RWPE1 (cell line): Measurements from ENCODE around the gene CLSTN2.

Experiments
- CTCF ChIA-PET: fragments of 350-600 bp; sonication (Branson Sonifier 250); formaldehyde crosslinking; extraction: SDS; loops from one replicate; lab custom pipeline; 2021; lab: Yijun Ruan, JAX
- POLR2A ChIA-PET: fragments of 400-600 bp; formaldehyde crosslinking; extraction: SDS; loops from one replicate; lab custom pipeline; 2020; ENCODE audit warnings: antibody characterized with exemption; ENCODE audit not compliant: low non-redundant PET; lab: Yijun Ruan, JAX
- DNase-seq: peaks from one replicate; pipeline ENCODE4 v3.0.0; 2012; ENCODE audit warnings: low spot score
- H3K27ac ChIP-seq: fragments of 450-650 bp; 2 replicates; pipeline ENCODE4 v1.5.1; 2017
- CTCF ChIP-seq: fragments of 450-650 bp; conservative IDR thresholded peaks from 2 replicates; pipeline ENCODE4 v1.5.1; 2017; ENCODE audit warnings: low read depth, mild to moderate bottlenecking

The CLSTN2 gene

GRCh38 chr3:140446734-140447133 is 511.7 kb downstream of the CLSTN2 start:
- DNase-seq: no peak
- CTCF ChIA-PET: no interaction called here
- no peak overlapping the region for H3K27ac ChIP-seq
- no peak for TF ChIP-seq CTCF
- POLR2A ChIA-PET: no interaction called here

DNA sequence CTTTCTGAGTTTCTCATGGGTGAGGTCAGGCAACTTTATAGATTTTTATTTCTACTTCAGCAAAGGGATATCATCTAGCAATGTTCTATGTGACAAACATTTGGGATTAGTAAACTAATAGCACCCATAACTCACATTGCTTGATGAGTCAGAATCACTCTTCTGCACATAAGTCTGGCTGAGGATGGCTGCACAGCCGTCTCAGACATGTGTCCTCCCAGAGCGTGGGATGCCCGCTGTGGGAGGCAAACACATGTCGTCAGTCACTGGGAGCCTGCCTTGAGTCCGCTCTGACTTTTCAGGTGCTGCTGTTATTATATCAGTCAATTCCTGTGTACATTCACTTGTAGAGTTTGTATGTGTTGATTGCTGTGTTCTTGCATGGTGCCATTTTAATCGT is 512.2 kb downstream of the CLSTN2 start:
- POLR2A ChIA-PET: no interaction called here
- no peak for DNase-seq
- TF ChIP-seq CTCF: no peak
- H3K27ac ChIP-seq: no peak overlapping the region
- CTCF ChIA-PET: no interaction called here

DNA sequence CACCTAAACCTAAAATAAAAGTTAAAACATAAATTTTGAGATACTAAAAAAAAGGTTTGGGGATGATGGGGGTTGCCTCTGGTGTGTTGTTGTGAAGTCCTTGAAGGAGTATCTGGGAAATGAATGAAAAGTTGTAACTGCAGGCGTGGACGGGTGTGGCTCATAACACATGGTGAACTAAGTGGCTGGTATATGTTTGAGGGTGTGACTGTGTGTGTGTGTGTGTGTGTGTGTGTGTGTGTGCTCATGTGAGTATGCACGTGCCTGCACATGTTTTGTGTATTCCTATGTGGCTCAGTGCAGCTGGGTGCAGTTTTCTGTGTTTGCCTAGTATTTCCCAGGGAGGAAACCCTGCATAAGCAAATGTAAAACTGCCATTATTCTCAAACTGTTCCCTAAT is 513.0 kb downstream of the CLSTN2 start:
- CTCF ChIA-PET: no interaction called here
- POLR2A ChIA-PET: no interaction called here
- TF ChIP-seq CTCF: no peak
- H3K27ac ChIP-seq: no peak overlapping the region
- DNase-seq: no peak

DNA sequence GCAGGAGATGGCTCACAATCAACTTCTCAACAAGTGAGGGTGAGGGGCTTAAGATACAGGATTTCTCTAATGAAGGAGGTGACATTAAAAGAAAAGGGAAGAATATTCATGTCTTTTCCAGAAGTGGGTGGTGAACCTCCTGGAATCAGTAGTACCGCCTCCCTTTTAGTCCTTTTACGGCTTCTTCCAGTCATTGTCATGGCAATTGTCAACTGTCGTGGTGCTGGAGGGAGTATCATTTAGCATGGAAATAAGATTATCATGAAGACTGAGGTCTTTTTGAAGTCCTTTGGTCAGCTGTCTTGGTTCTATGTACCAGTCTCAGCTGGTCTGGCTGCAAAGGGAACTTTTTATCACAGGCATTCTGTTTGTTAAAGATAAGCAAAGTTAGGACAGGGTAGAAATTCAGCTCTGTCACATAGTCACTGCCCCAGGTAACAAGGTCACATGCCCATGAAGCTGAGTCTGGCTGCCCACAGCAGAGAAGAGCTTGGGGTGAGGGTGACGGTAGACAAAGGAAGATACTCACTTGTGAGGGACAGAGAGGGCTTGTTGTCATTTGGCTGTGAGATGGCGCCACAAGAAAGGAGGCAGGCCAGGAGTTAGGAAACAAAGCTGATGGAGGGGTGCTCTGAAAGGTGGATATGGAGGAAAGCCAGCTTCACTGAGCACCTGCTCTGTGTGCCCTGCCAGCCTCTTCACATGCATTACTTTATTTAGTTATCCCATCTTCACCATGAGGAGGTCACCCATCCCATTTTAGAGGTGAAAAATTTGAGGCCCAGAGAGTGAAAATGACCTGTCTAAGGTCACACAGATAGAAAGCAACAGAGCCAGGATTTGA is 514.6 kb downstream of the CLSTN2 start:
- ChIA-PET POLR2A (no interaction called here), CTCF (no interaction called here)
- no peak for TF ChIP-seq CTCF
- H3K27ac ChIP-seq: no peak overlapping the region
- no peak for DNase-seq

GRCh38 chr3:140453750-140454149 is 518.8 kb downstream of the CLSTN2 start:
- POLR2A ChIA-PET: no interaction called here
- TF ChIP-seq CTCF: no peak
- DNase-seq: no peak
- H3K27ac ChIP-seq: no peak overlapping the region
- CTCF ChIA-PET: no interaction called here

DNA sequence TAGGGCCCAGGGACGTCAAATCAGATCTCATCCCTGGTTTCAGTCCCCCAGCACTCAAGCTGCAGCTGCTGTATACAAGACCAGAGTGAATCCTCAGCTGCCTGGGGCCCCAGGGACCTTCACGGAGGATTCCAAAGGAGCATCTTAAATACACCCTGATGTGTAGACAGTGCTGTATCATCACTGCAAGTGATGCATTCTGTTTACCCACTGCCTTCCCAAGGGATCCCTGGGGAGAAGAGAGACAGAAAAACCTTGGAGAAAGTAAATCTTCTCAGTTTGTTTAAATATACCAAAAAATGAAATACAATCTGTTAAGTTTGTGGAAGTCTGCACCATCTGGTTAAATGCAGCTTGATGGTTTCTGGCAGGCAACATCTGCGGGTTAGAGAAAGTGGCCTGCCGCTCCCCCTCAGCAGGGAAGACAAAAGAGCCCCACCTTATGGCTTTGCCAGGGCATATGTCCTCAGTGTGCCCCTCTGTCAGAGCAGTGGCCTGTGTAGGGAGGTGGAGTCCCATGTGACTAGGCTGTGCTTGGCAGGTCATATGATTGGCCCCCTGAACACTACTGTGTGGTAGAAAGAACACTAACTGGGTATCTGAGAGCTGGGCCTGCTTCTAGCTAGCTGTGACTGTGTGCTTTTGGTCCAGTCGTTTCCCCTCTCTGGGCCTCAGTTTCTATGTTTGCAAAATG is 520.7 kb downstream of the CLSTN2 start:
- POLR2A ChIA-PET: no interaction called here
- no peak for DNase-seq
- H3K27ac ChIP-seq: no peak overlapping the region
- CTCF ChIA-PET: no interaction called here
- TF ChIP-seq CTCF: no peak
